ENCODE measurements around the gene AKAP8L.

DNA sequence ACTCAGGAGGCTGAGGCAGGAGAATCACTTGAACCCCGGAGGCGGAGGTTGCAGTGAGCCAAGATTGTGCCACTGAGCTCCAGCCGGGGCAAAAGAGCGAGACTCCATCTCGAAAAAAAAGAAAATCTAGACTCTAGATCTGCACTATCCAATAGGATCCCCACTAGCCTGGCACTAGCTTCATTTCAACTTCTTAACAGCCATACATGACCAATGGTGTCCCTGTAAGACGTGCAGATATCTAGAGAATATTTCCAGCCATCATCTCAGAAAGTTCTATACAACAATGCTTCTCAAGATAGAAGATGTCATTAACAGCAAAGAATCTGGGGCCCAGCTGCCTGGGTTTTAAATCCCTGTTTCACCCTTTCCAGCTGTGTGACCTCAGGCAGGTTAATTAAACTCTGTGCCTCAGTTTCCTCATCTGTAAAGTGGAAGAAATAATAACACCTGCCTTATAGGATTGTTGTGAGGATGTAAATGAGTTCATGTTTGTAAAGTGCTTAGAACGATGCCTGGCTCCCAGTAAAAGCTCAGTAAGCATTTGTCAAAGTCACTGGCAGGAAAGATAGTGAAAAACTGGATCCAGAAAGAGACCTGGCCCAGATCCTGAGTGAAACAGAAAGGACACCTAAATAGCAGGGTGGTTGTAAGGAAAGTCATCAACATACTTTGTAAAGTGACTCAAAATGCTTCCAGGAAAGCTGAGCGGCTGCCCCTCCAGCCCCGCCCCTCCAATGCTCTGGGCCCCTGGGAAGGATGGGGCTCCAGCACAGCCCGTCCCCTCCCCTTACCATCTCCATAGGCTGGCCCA is 17.4 kb upstream of the AKAP8L start:
- TF ChIP-seq, protein P1, sequence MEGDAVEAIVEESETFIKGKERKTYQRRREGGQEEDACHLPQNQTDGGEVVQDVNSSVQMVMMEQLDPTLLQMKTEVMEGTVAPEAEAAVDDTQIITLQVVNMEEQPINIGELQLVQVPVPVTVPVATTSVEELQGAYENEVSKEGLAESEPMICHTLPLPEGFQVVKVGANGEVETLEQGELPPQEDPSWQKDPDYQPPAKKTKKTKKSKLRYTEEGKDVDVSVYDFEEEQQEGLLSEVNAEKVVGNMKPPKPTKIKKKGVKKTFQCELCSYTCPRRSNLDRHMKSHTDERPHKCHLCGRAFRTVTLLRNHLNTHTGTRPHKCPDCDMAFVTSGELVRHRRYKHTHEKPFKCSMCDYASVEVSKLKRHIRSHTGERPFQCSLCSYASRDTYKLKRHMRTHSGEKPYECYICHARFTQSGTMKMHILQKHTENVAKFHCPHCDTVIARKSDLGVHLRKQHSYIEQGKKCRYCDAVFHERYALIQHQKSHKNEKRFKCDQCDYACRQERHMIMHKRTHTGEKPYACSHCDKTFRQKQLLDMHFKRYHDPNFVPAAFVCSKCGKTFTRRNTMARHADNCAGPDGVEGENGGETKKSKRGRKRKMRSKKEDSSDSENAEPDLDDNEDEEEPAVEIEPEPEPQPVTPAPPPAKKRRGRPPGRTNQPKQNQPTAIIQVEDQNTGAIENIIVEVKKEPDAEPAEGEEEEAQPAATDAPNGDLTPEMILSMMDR (IDR thresholded peaks at IDR 0.05), result no peak
- TF ChIP-seq EZH2 (IDR thresholded peaks at IDR 0.05; ENCODE audit: borderline replicate concordance, insufficient read depth, low read depth, low read length, poor library complexity, severe bottlenecking), result no peak
